Measurements from ENCODE around the gene BCL2.
A peak's percentile ranks its signal among the peaks of the same experiment; 100 is the strongest.

The BCL2 gene

DNA sequence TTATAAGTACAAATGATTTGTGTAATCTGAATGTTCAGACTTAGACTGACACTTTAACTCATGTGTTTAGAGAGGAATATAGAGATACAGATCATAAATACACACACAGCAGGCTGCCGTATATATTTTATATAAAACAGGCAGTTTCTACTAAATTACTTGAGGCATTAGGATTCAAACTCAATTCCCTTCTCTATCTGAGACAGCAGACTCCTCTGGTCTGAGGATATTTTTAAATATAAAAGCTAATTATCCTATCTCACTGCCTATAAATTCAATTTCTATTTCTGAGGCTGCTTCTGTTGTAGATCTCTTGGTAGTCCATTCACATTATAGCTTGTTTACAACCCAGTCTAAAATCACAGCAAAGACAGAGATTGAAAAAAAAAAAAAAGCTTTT is 46.9 kb downstream of the BCL2 start:
- no peak for DNase-seq (ENCODE audit: low read depth)
- H3K4me3 ChIP-seq (ENCODE audit: low read depth, low read length), result no peak overlapping the region
- TF ChIP-seq, protein P1, sequence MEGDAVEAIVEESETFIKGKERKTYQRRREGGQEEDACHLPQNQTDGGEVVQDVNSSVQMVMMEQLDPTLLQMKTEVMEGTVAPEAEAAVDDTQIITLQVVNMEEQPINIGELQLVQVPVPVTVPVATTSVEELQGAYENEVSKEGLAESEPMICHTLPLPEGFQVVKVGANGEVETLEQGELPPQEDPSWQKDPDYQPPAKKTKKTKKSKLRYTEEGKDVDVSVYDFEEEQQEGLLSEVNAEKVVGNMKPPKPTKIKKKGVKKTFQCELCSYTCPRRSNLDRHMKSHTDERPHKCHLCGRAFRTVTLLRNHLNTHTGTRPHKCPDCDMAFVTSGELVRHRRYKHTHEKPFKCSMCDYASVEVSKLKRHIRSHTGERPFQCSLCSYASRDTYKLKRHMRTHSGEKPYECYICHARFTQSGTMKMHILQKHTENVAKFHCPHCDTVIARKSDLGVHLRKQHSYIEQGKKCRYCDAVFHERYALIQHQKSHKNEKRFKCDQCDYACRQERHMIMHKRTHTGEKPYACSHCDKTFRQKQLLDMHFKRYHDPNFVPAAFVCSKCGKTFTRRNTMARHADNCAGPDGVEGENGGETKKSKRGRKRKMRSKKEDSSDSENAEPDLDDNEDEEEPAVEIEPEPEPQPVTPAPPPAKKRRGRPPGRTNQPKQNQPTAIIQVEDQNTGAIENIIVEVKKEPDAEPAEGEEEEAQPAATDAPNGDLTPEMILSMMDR (IDR thresholded peaks at IDR 0.05; ENCODE audit: insufficient read depth, low read depth, low read length, missing control alignments), result no peak

GRCh38 chr18:63271881-63272299 is 47.7 kb downstream of the BCL2 start:
- DNase-seq (ENCODE audit: low read depth), result no peak
- TF ChIP-seq, protein P1 (IDR thresholded peaks at IDR 0.05; ENCODE audit: insufficient read depth, low read depth, low read length, missing control alignments), result no peak

GRCh38 chr18:63271148-63271547 is 48.4 kb downstream of the BCL2 start:
- DNase-seq (ENCODE audit: low read depth), result no peak
- H3K4me3 ChIP-seq (ENCODE audit: low read depth, low read length), result no peak overlapping the region
- TF ChIP-seq, protein P1 (IDR thresholded peaks at IDR 0.05; ENCODE audit: insufficient read depth, low read depth, low read length, missing control alignments), result no peak

More at GRCh38 chr18:63271881-63272299, 47.7 kb downstream of the BCL2 start:
- H3K4me3 ChIP-seq (ENCODE audit: low read depth, low read length), result no peak overlapping the region

DNA sequence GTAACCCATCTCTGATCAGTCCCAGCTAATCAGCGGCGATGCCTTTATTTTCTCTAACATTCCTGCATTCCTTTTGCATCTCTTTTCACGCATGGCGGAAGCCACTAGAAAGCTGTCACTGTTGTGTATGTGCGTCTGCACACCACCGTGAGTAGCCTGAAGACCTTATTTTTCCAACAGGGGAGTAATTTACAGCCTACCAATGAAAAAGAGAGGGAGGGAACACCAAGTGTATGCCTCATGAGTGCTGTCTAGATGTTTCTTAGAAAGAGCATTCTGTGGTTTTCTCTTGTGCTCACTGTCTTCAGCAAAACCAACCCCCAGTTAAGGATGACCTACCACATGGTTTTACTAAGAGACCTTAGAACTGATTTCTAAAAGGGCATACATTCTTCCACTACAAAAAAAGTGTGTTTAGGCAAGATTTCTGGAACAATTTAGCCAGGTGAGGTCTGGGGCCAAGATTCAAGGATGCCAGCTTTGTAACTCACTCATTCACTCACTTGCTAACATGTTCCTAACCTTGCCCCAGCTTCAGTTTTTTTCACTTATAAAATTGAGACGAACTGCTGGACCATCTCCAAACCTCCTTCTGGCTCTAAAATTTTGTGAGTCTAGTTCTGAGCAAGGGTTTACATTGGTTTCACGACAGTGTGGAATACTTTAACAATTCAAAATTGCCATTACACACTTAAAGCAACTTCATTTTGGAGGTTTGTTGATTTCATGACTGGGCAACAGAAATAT is 51.4 kb downstream of the BCL2 start:
- DNase-seq (ENCODE audit: low read depth), result peak; percentile 36
- no peak overlapping the region for H3K4me3 ChIP-seq (ENCODE audit: low read depth, low read length)
- TF ChIP-seq, protein P1 (IDR thresholded peaks at IDR 0.05; ENCODE audit: insufficient read depth, low read depth, low read length, missing control alignments), result no peak

DNA sequence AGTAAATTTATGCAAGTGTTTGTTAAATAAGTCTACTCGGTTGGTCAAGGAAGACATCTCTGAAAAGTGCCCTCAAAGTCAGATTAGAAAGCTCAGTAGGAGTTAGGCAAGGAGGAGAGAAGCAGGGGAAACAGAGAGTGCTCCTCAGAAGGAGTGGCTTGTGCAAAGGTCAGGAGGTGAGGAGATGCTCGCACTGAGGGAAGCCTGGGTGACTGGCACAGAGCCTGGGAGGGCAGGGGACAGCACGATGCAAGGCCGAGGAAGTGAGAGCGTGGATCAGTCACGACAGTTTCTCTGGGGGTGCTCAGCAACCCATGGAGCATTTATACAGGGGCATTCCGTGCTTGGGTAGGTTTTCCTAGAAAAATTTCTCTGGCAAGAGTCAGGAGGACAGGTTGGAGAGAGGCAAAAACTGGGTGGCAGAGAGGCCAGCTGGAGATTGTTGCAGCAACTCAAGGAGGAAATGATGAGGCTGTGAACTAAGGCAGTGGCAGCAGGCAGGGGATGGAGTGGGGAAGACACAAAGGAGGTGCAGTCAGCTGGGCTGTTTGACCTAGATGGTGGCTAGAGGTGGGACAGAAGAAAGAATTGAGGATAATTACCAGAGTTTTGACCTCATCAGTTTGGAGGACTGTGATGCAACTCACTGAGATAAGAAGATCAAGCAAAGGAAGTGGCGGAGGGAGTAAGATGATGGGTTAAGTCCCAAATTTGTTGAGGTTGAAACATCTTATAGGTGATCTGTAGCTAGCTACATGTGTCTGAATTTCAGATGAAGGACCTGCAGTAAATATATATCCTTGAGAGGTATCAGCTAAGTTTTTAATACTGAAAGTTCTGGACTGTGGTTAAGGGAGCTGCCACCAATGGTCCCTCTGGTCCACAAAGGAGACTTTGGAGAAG is 52.4 kb downstream of the BCL2 start:
- TF ChIP-seq, protein P1 (IDR thresholded peaks at IDR 0.05; ENCODE audit: insufficient read depth, low read depth, low read length, missing control alignments), result no peak
- no peak for DNase-seq (ENCODE audit: low read depth)
- H3K4me3 ChIP-seq (ENCODE audit: low read depth, low read length), result no peak overlapping the region

DNA sequence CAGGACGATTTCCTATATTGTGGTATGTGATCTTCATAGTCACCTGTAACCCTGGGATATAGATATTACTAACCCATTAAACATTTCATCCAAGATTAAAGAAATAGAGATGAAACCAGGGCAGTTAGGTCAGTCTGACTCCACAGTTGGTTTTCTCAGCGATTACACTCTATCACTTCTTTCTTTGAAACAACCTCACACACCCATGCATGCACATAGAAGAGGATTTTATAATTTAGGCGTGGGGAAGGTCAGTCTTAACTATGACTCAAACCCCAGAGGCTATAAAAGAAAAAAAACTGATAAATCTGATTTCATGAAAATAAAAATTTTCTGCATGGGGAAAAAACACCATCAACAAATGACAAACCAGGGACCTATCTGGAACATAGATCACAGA is 54.2 kb downstream of the BCL2 start:
- TF ChIP-seq, protein P1 (IDR thresholded peaks at IDR 0.05; ENCODE audit: insufficient read depth, low read depth, low read length, missing control alignments), result no peak
- no peak overlapping the region for H3K4me3 ChIP-seq (ENCODE audit: low read depth, low read length)
- DNase-seq (ENCODE audit: low read depth), result no peak
